ENCODE results near the gene POLR2H. TPM values are rescaled to one million over a fixed set of nuclear protein-coding genes. Genes with fewer than 3 reads are reported as not detected.

The POLR2H gene
- total RNA-seq, 2 experiments from 2014 or later = 76.5 to 89.9 TPM

- H3K4me3 Mint-ChIP-seq = peak overlapping the region; percentile 97
- no peaks in the 10 kb centered on the region for H3K27me3 Mint-ChIP-seq (ENCODE audit: low read depth)
- DNase-seq = peak; percentile 97
- H3K4me1 Mint-ChIP-seq (ENCODE audit: low read depth) = peaks cover 30% of the 10 kb centered on the region
- H3K9me3 Mint-ChIP-seq = no peaks in the 10 kb centered on the region
- peak overlapping the region; percentile 94 for H3K27ac Mint-ChIP-seq
- intact Hi-C loops (cut with micrococcal nuclease) = loop anchor here (1.0 to 5.0 kb wide), 16 partner anchors 28 to 806 kb away; partner anchors contain the start of genes ABCC5, AP2M1, EEF1AKMT4 and EIF2B5
- peaks cover 37% of the 10 kb centered on the region for H3K36me3 Mint-ChIP-seq (ENCODE audit: low read depth)
- CTCF ChIA-PET = interaction anchor here (0.6 to 4.6 kb wide), 7 partner anchors 9 to 151 kb away, joined by 3 to 21 read pairs (median 3); no protein-coding TSS in a partner anchor
Observed at GRCh38 chr3:184362668-184363546, 1.4 kb downstream of the POLR2H start.

GRCh38 chr3:184366619-184367289 is 5.2 kb downstream of the POLR2H start:
- Mint-ChIP-seq H3K4me3 (no peak overlapping the region), H3K27me3 (ENCODE audit: low read depth) (no peaks in the 10 kb centered on the region), H3K36me3 (ENCODE audit: low read depth) (peaks cover 45% of the 10 kb centered on the region), H3K9me3 (no peaks in the 10 kb centered on the region), H3K4me1 (ENCODE audit: low read depth) (peaks cover 33% of the 10 kb centered on the region), H3K27ac (no peak overlapping the region)
- intact Hi-C loops (cut with micrococcal nuclease) = no loop called here
- no peak for DNase-seq
- CTCF ChIA-PET = interaction anchor here (0.6 to 8.5 kb wide), 4 partner anchors 114 to 178 kb away, joined by 3 to 85 read pairs (median 3); no protein-coding TSS in a partner anchor

GRCh38 chr3:184368116-184368515 is 6.6 kb downstream of the POLR2H start:
- H3K27me3 Mint-ChIP-seq (ENCODE audit: low read depth) = no peaks in the 10 kb centered on the region
- H3K4me3 Mint-ChIP-seq = no peak overlapping the region
- CTCF ChIA-PET = interaction anchor here (0.5 to 8.5 kb wide), 4 partner anchors 14 to 466 kb away, joined by 3 to 85 read pairs (median 4); no protein-coding TSS in a partner anchor
- peak overlapping the region; percentile 50 for H3K27ac Mint-ChIP-seq
- H3K9me3 Mint-ChIP-seq = no peaks in the 10 kb centered on the region
- peaks cover 45% of the 10 kb centered on the region for H3K36me3 Mint-ChIP-seq (ENCODE audit: low read depth)
- intact Hi-C loops (cut with micrococcal nuclease) = no loop called here
- DNase-seq = no peak
- H3K4me1 Mint-ChIP-seq (ENCODE audit: low read depth) = peaks cover 33% of the 10 kb centered on the region

- H3K4me1 Mint-ChIP-seq (ENCODE audit: low read depth) = peaks cover 33% of the 10 kb centered on the region
- DNase-seq = no peak
- peaks cover 40% of the 10 kb centered on the region for H3K36me3 Mint-ChIP-seq (ENCODE audit: low read depth)
- CTCF ChIA-PET = interaction anchor here (1.0 to 8.5 kb wide), 4 partner anchors 15 to 176 kb away, joined by 3 to 85 read pairs (median 4); no protein-coding TSS in a partner anchor
- H3K9me3 Mint-ChIP-seq = no peaks in the 10 kb centered on the region
- intact Hi-C loops (cut with micrococcal nuclease) = no loop called here
- no peaks in the 10 kb centered on the region for H3K27me3 Mint-ChIP-seq (ENCODE audit: low read depth)
- no peak overlapping the region for H3K4me3 Mint-ChIP-seq
- H3K27ac Mint-ChIP-seq = peak overlapping the region; percentile 15
Observed at GRCh38 chr3:184368586-184369183, 7.2 kb downstream of the POLR2H start.

- CTCF ChIA-PET = interaction anchor here (0.5 to 8.5 kb wide), 39 partner anchors 10 to 475 kb away, joined by 3 to 85 read pairs (median 4); partner anchors contain the start of genes CLCN2, EPHB3 and POLR2H
- peak; percentile 80 for DNase-seq
- Mint-ChIP-seq H3K4me1 (ENCODE audit: low read depth) (peaks cover 16% of the 10 kb centered on the region), H3K27ac (no peak overlapping the region), H3K27me3 (ENCODE audit: low read depth) (no peaks in the 10 kb centered on the region), H3K9me3 (no peaks in the 10 kb centered on the region), H3K4me3 (no peak overlapping the region), H3K36me3 (ENCODE audit: low read depth) (peaks cover 21% of the 10 kb centered on the region)
- intact Hi-C loops (cut with micrococcal nuclease) = loop anchor here (1.0 to 2.0 kb wide), 4 partner anchors 46 to 173 kb away; no protein-coding TSS in a partner anchor
Observed at GRCh38 chr3:184371570-184372018, 10.1 kb downstream of the POLR2H start.

- no peaks in the 10 kb centered on the region for H3K27me3 Mint-ChIP-seq (ENCODE audit: low read depth)
- no peak overlapping the region for H3K4me3 Mint-ChIP-seq
- peaks cover 14% of the 10 kb centered on the region for H3K36me3 Mint-ChIP-seq (ENCODE audit: low read depth)
- H3K9me3 Mint-ChIP-seq = no peaks in the 10 kb centered on the region
- no peak for DNase-seq
- intact Hi-C loops (cut with micrococcal nuclease) = no loop called here
- H3K27ac Mint-ChIP-seq = no peak overlapping the region
- CTCF ChIA-PET = interaction anchor here (0.5 to 8.5 kb wide), 33 partner anchors 9 to 476 kb away, joined by 3 to 85 read pairs (median 5); partner anchors contain the start of genes CLCN2, EPHB3 and POLR2H
- peaks cover 10% of the 10 kb centered on the region for H3K4me1 Mint-ChIP-seq (ENCODE audit: low read depth)
Observed at GRCh38 chr3:184372296-184372821, 10.8 kb downstream of the POLR2H start.

- peaks cover 9% of the 10 kb centered on the region for H3K4me1 Mint-ChIP-seq (ENCODE audit: low read depth)
- peaks cover under 1% of the 10 kb centered on the region for H3K27me3 Mint-ChIP-seq (ENCODE audit: low read depth)
- CTCF ChIA-PET = interaction anchor here (0.7 to 8.5 kb wide), 12 partner anchors 11 to 178 kb away, joined by 3 to 85 read pairs (median 12); partner anchors contain the start of genes CLCN2 and POLR2H
- no peaks in the 10 kb centered on the region for H3K9me3 Mint-ChIP-seq
- H3K4me3 Mint-ChIP-seq = no peak overlapping the region
- peaks cover 8% of the 10 kb centered on the region for H3K36me3 Mint-ChIP-seq (ENCODE audit: low read depth)
- H3K27ac Mint-ChIP-seq = no peak overlapping the region
- intact Hi-C loops (cut with micrococcal nuclease) = no loop called here
- no peak for DNase-seq
Observed at GRCh38 chr3:184372911-184373310, 11.4 kb downstream of the POLR2H start.

- H3K27me3 Mint-ChIP-seq (ENCODE audit: low read depth) = peaks cover 4% of the 10 kb centered on the region
- H3K9me3 Mint-ChIP-seq = no peaks in the 10 kb centered on the region
- no peak overlapping the region for H3K27ac Mint-ChIP-seq
- peaks cover 5% of the 10 kb centered on the region for H3K36me3 Mint-ChIP-seq (ENCODE audit: low read depth)
- intact Hi-C loops (cut with micrococcal nuclease) = no loop called here
- H3K4me1 Mint-ChIP-seq (ENCODE audit: low read depth) = peaks cover 6% of the 10 kb centered on the region
- no peak overlapping the region for H3K4me3 Mint-ChIP-seq
- CTCF ChIA-PET = interaction anchor here (0.7 to 8.5 kb wide), 8 partner anchors 11 to 178 kb away, joined by 3 to 85 read pairs (median 16); partner anchors contain the start of genes CLCN2 and POLR2H
- no peak for DNase-seq
Observed at GRCh38 chr3:184373422-184373821, 11.9 kb downstream of the POLR2H start.

- H3K4me3 Mint-ChIP-seq = no peak overlapping the region
- CTCF ChIA-PET = interaction anchor here (0.9 to 5.3 kb wide), 2 partner anchors 70 to 165 kb away, joined by 3 to 81 read pairs; no protein-coding TSS in a partner anchor
- H3K27me3 Mint-ChIP-seq (ENCODE audit: low read depth) = peaks cover 18% of the 10 kb centered on the region
- H3K27ac Mint-ChIP-seq = no peak overlapping the region
- DNase-seq = no peak
- H3K4me1 Mint-ChIP-seq (ENCODE audit: low read depth) = peaks cover 11% of the 10 kb centered on the region
- no peaks in the 10 kb centered on the region for H3K9me3 Mint-ChIP-seq
- intact Hi-C loops (cut with micrococcal nuclease) = no loop called here
- H3K36me3 Mint-ChIP-seq (ENCODE audit: low read depth) = no peaks in the 10 kb centered on the region
Observed at GRCh38 chr3:184375747-184376461, 14.4 kb downstream of the POLR2H start.

- intact Hi-C loops (cut with micrococcal nuclease) = no loop called here
- Mint-ChIP-seq H3K27me3 (ENCODE audit: low read depth) (peaks cover 31% of the 10 kb centered on the region), H3K36me3 (ENCODE audit: low read depth) (no peaks in the 10 kb centered on the region), H3K9me3 (no peaks in the 10 kb centered on the region), H3K27ac (no peak overlapping the region), H3K4me1 (ENCODE audit: low read depth) (peaks cover 6% of the 10 kb centered on the region), H3K4me3 (no peak overlapping the region)
- CTCF ChIA-PET = interaction anchor here (0.8 kb wide), 1 partner anchor 23 kb away, joined by 3 read pairs; no protein-coding TSS in a partner anchor
- no peak for DNase-seq
Observed at GRCh38 chr3:184377374-184377773, 15.9 kb downstream of the POLR2H start.
